ENCODE data around the gene BICDL2. TPM values are rescaled to one million over a fixed set of nuclear protein-coding genes. Genes with fewer than 3 reads are reported as not detected.
A peak's percentile ranks its signal among the peaks of the same experiment; 100 is the strongest.

BICDL2 gene
- total and polyA plus RNA-seq, 2 of the 8 experiments (the other 6 are each of a cell fraction or from before 2014, with no cell fraction given), result 7.3 to 15.9 TPM

DNA sequence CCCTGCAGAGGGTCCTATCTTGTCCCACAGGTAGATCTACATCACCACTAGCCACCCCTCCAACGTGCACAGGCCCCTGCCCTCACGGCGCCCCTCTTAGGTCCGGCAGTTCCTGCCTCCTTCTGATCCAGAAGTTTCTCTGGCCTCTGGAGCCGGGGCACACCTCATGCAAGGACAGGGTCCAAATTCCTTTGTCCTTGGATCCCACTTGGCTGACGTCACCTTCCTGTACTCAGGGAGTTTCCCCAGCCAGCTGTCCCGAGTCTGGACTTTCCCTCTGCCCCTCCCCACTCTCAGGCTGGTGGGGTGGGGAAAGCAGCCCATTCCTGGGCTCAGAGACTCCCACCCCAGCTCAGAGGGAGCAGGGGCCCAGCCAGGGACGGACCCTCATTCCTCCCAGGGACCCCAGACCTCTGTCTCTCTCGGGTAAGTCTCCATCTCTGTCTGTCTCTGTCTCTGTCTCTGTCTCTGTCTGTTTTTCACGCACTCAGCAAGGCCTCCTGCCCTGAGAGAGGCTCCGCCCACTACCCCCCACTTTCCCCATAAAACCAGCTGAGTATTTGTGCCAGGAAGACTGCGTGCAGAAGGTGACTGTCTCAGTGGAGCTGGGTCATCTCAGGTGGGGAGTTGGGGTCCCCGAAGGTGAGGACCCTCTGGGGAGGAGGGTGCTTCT lies 28.5 kb upstream of the BICDL2 start, which contains the start of gene IL32:
Gene IL32, plus strand, starts transcription at position 572 of the 673 bp plus-strand sequence. CDS start 172 bp downstream, outside the sequence.
- H3K9ac ChIP-seq (replicated peaks in 1 of 4; ENCODE audit: extremely low read depth in 1 of 4, low read depth in 3 of 4, low read length in 3 of 4), result no peak within 1 kb of the TSS
- DNase-seq (ENCODE audit: low read depth in 1 of 2, low spot score in 2 of 2), result no peak
- TF ChIP-seq SP2 (IDR thresholded peaks at IDR 0.05; ENCODE audit: low read length) (no peak), RFX5 (IDR thresholded peaks at IDR 0.05; ENCODE audit: borderline replicate concordance, low read depth, low read length) (no peak), EZH2 (IDR thresholded peaks at IDR 0.05; ENCODE audit: low read depth, low read length, severe bottlenecking) (no peak), POU5F1 (IDR thresholded peaks at IDR 0.05; ENCODE audit: low read depth, low read length) (no peak), NANOG (IDR thresholded peaks at IDR 0.05; ENCODE audit: insufficient read depth, low read depth, low read length, poor library complexity, severe bottlenecking) (no peak), KDM1A (IDR thresholded peaks at IDR 0.05; ENCODE audit: borderline replicate concordance, low read length) (no peak)
- TF ChIP-seq, protein P1, sequence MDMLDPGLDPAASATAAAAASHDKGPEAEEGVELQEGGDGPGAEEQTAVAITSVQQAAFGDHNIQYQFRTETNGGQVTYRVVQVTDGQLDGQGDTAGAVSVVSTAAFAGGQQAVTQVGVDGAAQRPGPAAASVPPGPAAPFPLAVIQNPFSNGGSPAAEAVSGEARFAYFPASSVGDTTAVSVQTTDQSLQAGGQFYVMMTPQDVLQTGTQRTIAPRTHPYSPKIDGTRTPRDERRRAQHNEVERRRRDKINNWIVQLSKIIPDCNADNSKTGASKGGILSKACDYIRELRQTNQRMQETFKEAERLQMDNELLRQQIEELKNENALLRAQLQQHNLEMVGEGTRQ (IDR thresholded peaks at IDR 0.05; ENCODE audit: low read length), result no peak

More for the DNA sequence above, 28.5 kb upstream of the BICDL2 start, which contains the start of gene IL32:
- CTCF ChIA-PET (ENCODE audit: partially characterized antibody), result interaction anchor here (0.6 to 8.3 kb wide), 10 partner anchors 11 to 64 kb away, joined by 3 to 76 read pairs (median 4); no protein-coding TSS in a partner anchor
- peak within 1 kb of the TSS; percentile 44; the same call in 1 of the 2 replicates for H2BK5ac ChIP-seq (ENCODE audit: low read depth, low read length)
- H3K4me1 ChIP-seq (replicated peaks in 1 of 4; ENCODE audit: control insufficient read depth in 3 of 4, insufficient read depth in 4 of 4, low read length in 3 of 4), result peaks cover 0 to 3% (median 1%) of the 10 kb centered on the region in 4 experiments; a peak in 2 of 7 replicates
- no peak within 1 kb of the TSS for H4K5ac ChIP-seq (ENCODE audit: insufficient read length, low read depth, low read length)
- peak within 1 kb of the TSS; percentile 71 for H3K18ac ChIP-seq (ENCODE audit: extremely low read depth, low read length)
- WGBS, 2 experiments (ENCODE audit: extremely low coverage in 1 of 2, insufficient coverage in 1 of 2, insufficient read length in 1 of 2, insufficient replicate concordance in 2 of 2, low coverage in 1 of 2, low lambda C conversion rate in 2 of 2, missing lambda C conversion rate in 1 of 2), result 88% methylated on average over 13 of the region's 13 CpGs; no CpG with 5 or more reads in 1 of the 2 experiments
- no peaks in the 10 kb centered on the region for H3K79me1 ChIP-seq (ENCODE audit: low read depth, low read length)
- H3K9me3 ChIP-seq (ENCODE audit: insufficient read depth in 2 of 2, low read depth in 1 of 2, low read length in 1 of 2), result no peaks in the 10 kb centered on the region
- H2BK20ac ChIP-seq (ENCODE audit: low read length), result 0 out of 2 replicates have a peak within 1 kb of the TSS, but pooled peaks have one; percentile 32
- no peaks in the 10 kb centered on the region for H3K27me3 ChIP-seq (replicated peaks in 1 of 4; ENCODE audit: control insufficient read depth in 3 of 4, extremely low read depth in 1 of 4, insufficient read depth in 3 of 4, low read length in 3 of 4)
- H3K4me3 ChIP-seq (ENCODE audit: extremely low read depth in 1 of 4, insufficient read depth in 2 of 4, low read depth in 3 of 4, low read length in 4 of 4), result no peak within 1 kb of the TSS
- 0 out of 2 replicates have a peak within 1 kb of the TSS, but pooled peaks have one; percentile 67 for H2BK15ac ChIP-seq (ENCODE audit: low read length)
- H3K23ac ChIP-seq (ENCODE audit: insufficient read length), result no peak within 1 kb of the TSS
- no peaks in the 10 kb centered on the region for H3K23me2 ChIP-seq (ENCODE audit: low read depth, low read length)
- H3K79me2 ChIP-seq (ENCODE audit: control insufficient read depth in 1 of 2, insufficient read depth in 2 of 2, low read length in 2 of 2), result no peaks in the 10 kb centered on the region
- no peak within 1 kb of the TSS for H3K4ac ChIP-seq (replicated peaks; ENCODE audit: insufficient read length, low read depth, low read length)
- POLR2A ChIA-PET (ENCODE audit: partially characterized antibody), result interaction anchor here (0.6 to 12.7 kb wide), 11 partner anchors 10 to 61 kb away, joined by 3 to 140 read pairs (median 3); partner anchors contain the start of genes CLDN9 and ZSCAN10
- H4K91ac ChIP-seq (replicated peaks; ENCODE audit: insufficient read length, low read length), result no peak within 1 kb of the TSS
- H3K36me3 ChIP-seq (ENCODE audit: control insufficient read depth in 2 of 4, insufficient read depth in 4 of 4, low read length in 3 of 4), result no peaks in the 10 kb centered on the region
- peak within 1 kb of the TSS; percentile 23; the same call in 1 of the 2 replicates for H3K27ac ChIP-seq (ENCODE audit: low read depth, low read length)
- no peak within 1 kb of the TSS for H3K14ac ChIP-seq (ENCODE audit: insufficient read length)
- H4K20me1 ChIP-seq (replicated peaks in 1 of 2; ENCODE audit: control insufficient read depth in 1 of 2, insufficient read depth in 2 of 2, low read length in 2 of 2), result no peaks in the 10 kb centered on the region
- peak within 1 kb of the TSS; percentile 94; the same call in 1 of the 2 replicates for H2BK12ac ChIP-seq (ENCODE audit: low read depth, low read length)
- no peak within 1 kb of the TSS for H2BK120ac ChIP-seq (replicated peaks; ENCODE audit: low read depth, low read length)
- no peak within 1 kb of the TSS for H3K56ac ChIP-seq (replicated peaks; ENCODE audit: insufficient read length, low read depth, low read length)
- H3K4me2 ChIP-seq (ENCODE audit: insufficient read depth in 1 of 2, low read depth in 2 of 2, low read length in 2 of 2), result no peak within 1 kb of the TSS
- 0 out of 2 replicates have a peak within 1 kb of the TSS, but pooled peaks have one; percentile 39 for H2AK5ac ChIP-seq (ENCODE audit: low read depth, low read length)
- H2AFZ ChIP-seq (ENCODE audit: low read length), result no peak within 1 kb of the TSS
- no peak for FAIRE-seq
- H4K8ac ChIP-seq (ENCODE audit: extremely low read depth, insufficient read depth, low read length), result no peak within 1 kb of the TSS; the same call in none of the 2 replicates

All from H1 (cell line).